ENCODE data around the gene ANKRD28.
"Not testable (repeated sequence)": the region's sequence is repeated elsewhere in the genome, so short reads cannot be mapped to it uniquely, and the experiment has no call there.

Gene ANKRD28

DNA sequence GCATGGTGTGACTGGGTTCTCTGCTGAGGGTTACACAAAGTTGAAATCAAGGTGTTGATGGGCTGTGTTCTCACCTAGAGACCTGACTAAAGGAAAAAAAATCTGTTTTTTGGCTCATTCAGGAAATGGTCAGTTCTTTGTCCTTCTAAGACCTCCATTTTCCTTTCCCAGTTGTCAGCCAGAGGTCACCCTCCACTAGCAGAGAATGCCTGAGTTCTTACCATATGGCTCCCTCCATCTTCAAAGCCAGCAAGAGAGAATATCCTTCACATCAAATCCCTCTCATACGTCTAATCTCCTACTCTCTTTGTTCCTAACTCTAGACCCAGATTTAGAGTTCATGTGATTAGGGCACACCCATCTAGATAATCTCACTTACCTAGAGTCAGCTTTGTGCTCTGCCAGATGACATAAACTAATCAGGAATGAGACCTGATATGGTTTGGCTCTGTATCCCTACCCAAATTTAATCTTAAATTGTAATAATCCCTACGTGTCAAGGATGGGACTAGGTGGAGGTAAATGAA is 19.4 kb downstream of the ANKRD28 start:
- in situ Hi-C loops (cut with HindIII; ENCODE audit: low sequenced_read_pairs), result no loop called here

DNA sequence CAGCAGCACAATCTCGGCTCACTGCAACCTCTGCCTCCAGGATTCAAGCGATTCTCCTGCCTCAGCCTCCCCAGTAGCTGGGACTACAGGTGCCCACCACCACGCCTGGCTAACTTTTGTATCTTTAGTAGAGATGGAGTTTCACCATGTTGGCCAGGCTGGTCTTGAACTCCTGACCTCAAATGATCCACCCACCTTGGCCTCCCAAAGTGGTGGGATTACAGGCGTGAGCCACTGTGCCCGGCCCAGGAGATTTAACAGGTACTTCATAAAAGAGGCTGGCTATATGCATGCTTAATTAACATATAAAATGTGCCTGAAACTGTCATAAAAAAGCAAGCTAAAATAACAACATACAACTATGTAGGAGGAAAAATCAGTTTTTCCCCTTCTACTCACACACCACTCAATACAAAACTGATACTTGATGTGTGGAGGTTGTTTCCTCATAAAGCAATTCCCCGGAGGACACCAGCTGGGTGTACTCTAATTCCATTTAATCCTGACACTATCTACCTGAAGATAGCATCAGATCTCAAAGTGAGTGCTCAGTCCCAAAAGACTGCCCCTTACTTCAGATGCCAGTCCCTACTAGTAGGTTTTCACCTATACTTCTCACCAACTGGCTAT is 22.7 kb downstream of the ANKRD28 start:
- in situ Hi-C loops (cut with HindIII; ENCODE audit: low sequenced_read_pairs), result not testable (repeated sequence)

GRCh38 chr3:15771444-15771843 is 26.3 kb downstream of the ANKRD28 start:
- in situ Hi-C loops (cut with HindIII; ENCODE audit: low sequenced_read_pairs), result no loop called here

- in situ Hi-C loops (cut with HindIII; ENCODE audit: low sequenced_read_pairs), result no loop called here
Observed at GRCh38 chr3:15769256-15769915, 28.4 kb downstream of the ANKRD28 start.

DNA sequence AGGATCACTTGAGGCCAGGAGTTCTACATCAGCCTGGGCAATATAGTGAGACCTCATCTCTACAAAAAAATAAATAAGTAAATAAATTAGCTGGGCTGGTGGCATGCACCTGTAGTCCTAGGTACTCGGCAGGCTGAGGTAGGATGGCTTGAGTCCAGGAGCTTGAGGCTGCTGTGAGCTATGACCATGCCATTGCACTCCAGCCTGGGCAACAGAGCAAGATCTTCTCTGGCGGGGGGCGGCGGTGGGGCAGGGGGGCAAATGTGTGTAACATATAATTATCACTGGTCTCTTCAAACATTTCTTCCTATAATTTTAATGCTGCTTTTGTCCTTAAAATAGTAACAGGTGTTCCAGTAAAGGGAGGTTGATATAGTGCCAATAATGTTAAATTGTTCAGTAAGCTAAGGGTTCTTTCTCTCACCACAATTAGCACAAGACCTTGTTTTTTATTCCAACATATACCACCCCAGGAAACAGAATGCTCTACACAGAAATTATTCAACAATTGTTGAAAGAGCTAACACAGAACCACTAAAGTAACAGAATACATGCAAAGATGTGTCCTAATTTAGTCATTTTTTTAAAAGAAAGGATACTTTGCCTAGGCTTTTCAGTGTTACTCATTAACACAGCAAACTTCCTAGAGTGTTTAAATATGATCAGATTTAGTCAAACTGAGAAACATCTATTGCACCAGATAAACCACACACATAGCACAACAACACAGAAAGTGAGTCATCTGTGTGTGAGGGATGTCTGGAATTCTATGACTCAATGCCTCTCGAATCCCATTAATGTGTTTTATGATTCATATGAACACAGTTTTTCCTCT is 29.1 kb downstream of the ANKRD28 start:
- in situ Hi-C loops (cut with HindIII; ENCODE audit: low sequenced_read_pairs), result no loop called here

- in situ Hi-C loops (cut with HindIII; ENCODE audit: low sequenced_read_pairs), result no loop called here
Observed at GRCh38 chr3:15766406-15766805, 31.4 kb downstream of the ANKRD28 start.

- in situ Hi-C loops (cut with HindIII; ENCODE audit: low sequenced_read_pairs), result no loop called here
Observed at GRCh38 chr3:15758295-15758694, 39.5 kb downstream of the ANKRD28 start.

GRCh38 chr3:15757824-15758223 is 40.0 kb downstream of the ANKRD28 start:
- in situ Hi-C loops (cut with HindIII; ENCODE audit: low sequenced_read_pairs), result no loop called here

DNA sequence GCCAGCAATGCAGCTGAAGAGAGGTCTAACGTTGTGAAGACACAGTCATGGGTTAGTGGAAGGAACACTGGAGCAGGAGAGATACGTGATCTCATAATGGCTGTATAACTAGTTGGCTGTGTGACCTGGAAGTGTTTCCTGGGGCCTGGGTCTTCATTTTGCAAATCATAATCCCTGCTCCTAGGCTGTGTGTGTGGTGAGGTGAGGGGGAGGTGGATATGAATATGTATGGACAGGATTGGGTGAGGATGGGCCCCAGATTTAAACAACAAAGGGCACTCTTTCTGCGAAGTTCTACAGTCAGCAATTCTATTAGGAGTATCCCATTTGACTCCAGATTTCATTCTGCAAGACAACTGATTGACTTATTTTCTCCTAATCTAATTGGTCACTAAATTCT is 41.3 kb downstream of the ANKRD28 start:
- in situ Hi-C loops (cut with HindIII; ENCODE audit: low sequenced_read_pairs), result no loop called here

- in situ Hi-C loops (cut with HindIII; ENCODE audit: low sequenced_read_pairs), result no loop called here
Observed at GRCh38 chr3:15755780-15756179, 42.0 kb downstream of the ANKRD28 start.

DNA sequence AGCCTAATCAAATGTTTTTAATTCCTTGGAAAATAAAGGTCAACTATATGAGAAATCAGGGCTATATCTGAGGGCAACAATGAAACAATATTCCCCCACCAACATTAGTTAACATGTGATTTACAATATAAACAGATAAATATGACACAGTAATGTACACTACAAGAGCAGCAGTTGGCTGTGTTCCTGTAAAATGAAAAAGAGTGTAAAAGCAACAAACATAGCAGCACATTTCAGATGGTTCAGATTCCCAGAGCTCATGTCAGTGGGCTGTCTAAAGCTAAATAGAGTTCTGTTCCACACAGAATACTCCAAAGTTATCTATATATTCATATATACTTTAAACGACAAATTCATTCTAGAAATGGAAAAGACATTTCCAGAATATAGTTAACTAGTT is 42.6 kb downstream of the ANKRD28 start:
- in situ Hi-C loops (cut with HindIII; ENCODE audit: low sequenced_read_pairs), result no loop called here

DNA sequence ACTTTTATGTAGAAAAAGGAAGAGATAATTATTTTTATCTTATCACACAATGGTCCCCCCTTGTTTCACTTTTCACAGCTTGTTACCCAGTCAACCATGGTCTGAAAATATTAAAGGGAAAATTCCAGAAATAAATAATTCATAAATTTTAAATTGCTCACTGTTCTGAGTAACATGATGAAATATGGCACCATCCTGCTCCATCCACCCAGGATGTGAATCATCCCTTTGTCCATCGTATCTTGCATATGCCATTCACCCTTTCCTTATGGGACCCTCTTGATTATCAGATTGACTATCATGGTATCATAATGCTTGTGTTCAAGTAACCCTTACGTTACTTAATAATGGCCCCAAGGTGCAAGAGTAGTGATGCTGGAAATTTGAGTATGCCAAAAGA is 43.7 kb downstream of the ANKRD28 start:
- in situ Hi-C loops (cut with HindIII; ENCODE audit: low sequenced_read_pairs), result no loop called here

DNA sequence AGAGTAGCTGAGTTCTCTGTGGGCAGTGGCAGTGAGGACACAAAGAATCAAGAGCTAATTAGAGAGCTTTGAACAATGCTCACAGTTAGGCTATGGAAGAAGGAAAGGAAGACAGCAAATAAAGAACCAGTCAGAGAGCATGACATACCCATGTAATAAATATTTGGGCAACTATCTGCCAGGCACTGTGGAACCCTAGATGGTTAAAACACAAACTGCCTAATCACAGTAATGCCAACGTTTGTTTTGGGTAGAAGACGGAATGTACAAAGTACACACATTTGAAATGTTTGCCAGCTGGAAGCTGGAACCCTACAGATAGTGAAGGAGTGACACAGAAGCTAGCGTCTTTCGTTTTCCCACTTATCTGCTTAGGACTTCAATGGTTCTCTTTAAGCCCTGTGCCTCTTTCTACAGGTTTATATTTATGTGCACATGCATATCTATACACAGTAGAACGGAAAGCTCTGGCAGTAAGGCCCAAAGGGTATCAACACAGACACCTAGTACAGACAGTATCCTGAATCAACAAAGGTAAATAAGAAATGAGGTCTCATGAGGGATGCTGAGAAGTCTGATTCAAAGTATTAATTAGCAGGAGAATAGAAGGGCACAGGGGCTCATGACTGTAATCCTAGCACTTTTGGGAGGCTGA is 44.6 kb downstream of the ANKRD28 start:
- in situ Hi-C loops (cut with HindIII; ENCODE audit: low sequenced_read_pairs), result no loop called here

- in situ Hi-C loops (cut with HindIII; ENCODE audit: low sequenced_read_pairs), result no loop called here
Observed at GRCh38 chr3:15750879-15751278, 46.9 kb downstream of the ANKRD28 start.

- in situ Hi-C loops (cut with HindIII; ENCODE audit: low sequenced_read_pairs), result no loop called here
Observed at GRCh38 chr3:15750143-15750542, 47.6 kb downstream of the ANKRD28 start.

DNA sequence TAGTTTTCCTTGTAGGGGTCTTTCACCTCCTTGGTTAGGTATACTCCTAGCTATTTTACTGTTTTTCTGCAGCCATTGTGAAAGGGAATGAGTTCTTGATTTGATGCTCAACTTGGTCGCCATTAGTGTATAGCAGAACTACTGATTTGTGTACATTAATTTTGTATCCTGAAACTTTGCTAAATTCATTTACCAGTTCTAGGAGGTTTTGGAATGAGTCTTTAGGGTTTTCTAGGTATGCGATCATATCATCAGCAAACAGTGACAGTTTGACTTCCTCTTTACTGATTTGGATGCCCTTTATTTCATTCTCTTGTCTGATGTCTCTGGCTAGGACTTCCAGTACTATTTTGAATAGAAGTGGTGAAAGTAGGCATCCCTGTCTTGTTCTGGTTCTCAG is 51.9 kb downstream of the ANKRD28 start:
- in situ Hi-C loops (cut with HindIII; ENCODE audit: low sequenced_read_pairs), result not testable (repeated sequence)

GRCh38 chr3:15744176-15744575 is 53.6 kb downstream of the ANKRD28 start:
- in situ Hi-C loops (cut with HindIII; ENCODE audit: low sequenced_read_pairs), result no loop called here

GRCh38 chr3:15743587-15744009 is 54.2 kb downstream of the ANKRD28 start:
- in situ Hi-C loops (cut with HindIII; ENCODE audit: low sequenced_read_pairs), result no loop called here

DNA sequence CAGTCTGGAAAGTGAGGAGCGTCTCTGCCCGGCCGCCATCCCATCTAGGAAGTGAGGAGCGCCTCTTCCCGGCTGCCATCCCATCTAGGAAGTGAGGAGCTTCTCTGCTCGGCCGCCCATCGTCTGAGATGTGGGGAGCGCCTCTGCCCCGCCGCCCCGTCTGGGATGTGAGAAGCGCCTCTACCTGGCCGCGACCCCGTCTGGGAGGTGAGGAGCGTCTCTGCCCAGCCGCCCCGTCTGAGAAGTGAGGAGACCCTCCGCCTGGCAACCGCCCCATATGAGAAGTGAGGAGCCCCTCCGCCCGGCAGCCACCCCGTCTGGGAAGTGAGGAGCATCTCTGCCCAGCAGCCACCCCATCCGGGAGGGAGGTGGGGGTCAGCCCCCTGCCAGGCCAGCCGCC is 55.5 kb downstream of the ANKRD28 start:
- in situ Hi-C loops (cut with HindIII; ENCODE audit: low sequenced_read_pairs), result not testable (repeated sequence)

- in situ Hi-C loops (cut with HindIII; ENCODE audit: low sequenced_read_pairs), result not testable (repeated sequence)
Observed at GRCh38 chr3:15738616-15739005, 59.2 kb downstream of the ANKRD28 start.

DNA sequence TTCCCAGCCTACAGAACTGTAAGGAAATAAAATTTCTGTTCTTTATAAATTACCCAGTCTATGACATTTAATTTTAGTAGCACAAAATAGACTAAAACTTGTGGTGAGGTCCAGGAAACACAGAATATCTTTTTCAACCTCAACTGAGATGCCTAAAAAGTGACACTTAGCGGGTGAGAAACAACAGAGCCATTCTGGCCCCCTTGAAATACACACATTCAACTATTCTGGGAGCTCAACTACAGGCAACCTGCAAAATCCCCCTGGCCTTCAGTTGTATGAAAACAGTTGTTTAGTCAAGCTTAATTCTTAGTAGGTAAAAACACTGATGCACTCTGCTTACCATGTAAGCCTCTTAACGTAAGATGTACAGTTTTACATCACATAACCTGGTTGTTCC is 66.8 kb downstream of the ANKRD28 start:
- in situ Hi-C loops (cut with HindIII; ENCODE audit: low sequenced_read_pairs), result no loop called here
